ENCODE results near the gene LRRC25. TPM values are rescaled to one million over a fixed set of nuclear protein-coding genes. Genes with fewer than 3 reads are reported as not detected.

Gene LRRC25
- total and polyA plus RNA-seq, 3 experiments from 2014 or later = 0.26 to 0.31 TPM; not detected in 1

DNA sequence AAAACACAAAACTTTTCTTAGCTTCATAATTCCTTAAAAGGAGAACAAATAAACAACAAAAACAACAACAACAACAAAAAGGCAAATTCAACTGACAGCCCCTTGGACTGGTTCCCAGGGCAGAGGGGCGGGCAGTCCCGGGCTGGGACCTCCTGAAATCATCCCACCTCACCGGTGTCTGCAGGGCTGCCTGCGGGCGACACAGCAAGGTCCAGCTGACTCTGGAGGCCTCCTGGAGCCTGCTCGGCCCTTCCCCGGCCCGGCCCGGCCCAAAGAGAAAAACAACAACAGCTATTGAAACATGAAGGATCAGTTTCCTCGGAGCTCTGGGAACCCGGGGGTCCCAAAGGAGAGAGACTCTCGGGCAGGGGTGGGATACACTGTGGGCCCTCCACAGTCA, 45.5 kb upstream of the LRRC25 start:
- CTCF ChIA-PET = interaction anchor here (0.5 to 1.4 kb wide), 3 partner anchors 8 to 151 kb away, joined by 3 to 5 read pairs (median 4); no protein-coding TSS in a partner anchor
- H3K4me1 Mint-ChIP-seq = peaks cover 18 to 38% (median 22%) of the 10 kb centered on the region in 3 donors

DNA sequence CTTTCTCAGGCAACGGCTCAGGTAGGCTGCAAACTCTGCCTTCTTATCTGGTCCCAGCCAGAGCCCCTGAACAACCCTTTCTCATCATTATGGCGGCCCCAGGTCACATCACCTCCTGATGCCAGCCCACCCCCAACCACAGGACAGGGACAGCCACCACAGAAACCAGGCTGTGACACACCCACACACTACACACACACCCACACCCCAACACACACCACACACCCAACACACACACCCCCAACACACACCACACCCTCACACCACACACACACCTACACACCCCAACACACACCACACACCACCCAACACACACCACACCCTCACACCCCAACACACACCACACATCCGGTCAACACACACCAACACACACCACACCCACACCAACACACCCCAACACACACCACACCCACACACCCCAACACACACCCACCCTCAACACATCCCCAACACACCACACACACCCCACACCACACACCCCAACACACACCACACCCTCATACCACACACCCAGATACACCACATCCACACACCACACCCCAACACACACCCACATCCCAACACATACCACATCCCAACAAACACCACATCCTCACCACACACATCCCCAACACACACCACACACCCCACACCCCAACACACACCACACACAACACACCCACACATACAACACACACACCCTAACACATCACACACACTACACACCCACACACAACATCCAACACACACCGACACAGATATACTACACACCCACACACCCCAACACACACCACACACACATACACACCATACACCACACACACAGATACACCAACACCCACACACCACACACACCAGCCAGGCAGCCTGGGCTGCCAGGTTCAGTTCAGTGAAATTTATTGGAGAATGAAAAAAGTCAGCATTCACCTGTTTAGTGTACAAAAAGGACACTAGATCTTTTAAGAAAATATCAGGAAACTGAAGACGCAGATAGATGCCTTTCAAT, 44.7 kb upstream of the LRRC25 start:
- peak overlapping the region in 6 of 7 donors; percentile 36 to 81 (median 60) for H3K4me3 Mint-ChIP-seq
- ChIA-PET POLR2A (no interaction called here), CTCF (interaction anchor here (1.3 to 2.5 kb wide), 3 partner anchors 8 to 10 kb away, joined by 4 to 11 read pairs (median 5); no protein-coding TSS in a partner anchor)
- peak in 4 of 5 donors; percentile 47 to 76 (median 66) for DNase-seq
- H3K36me3 ChIP-seq (ENCODE audit: insufficient read depth, low read length) = peaks cover 15% of the 10 kb centered on the region
- H3K36me3 Mint-ChIP-seq = peaks cover 2 to 41% (median 4%) of the 10 kb centered on the region in 3 donors
- H3K27ac ChIP-seq (ENCODE audit: low read depth, low read length) = peak overlapping the region; percentile 28
- H3K9me3 ChIP-seq (ENCODE audit: low read length) = no peaks in the 10 kb centered on the region
- peaks cover 0 to 4% (median 2%) of the 10 kb centered on the region in 5 donors for H3K9me3 Mint-ChIP-seq
- no peaks in the 10 kb centered on the region for H3K27me3 ChIP-seq (ENCODE audit: insufficient read depth, low read length, poor library complexity, severe bottlenecking)
- H3K4me1 ChIP-seq (ENCODE audit: insufficient read depth, low read length) = peaks cover 19% of the 10 kb centered on the region
- H3K27ac Mint-ChIP-seq = peak overlapping the region; percentile 72 to 94 (median 88)
- H3K4me3 ChIP-seq (ENCODE audit: low read length) = no peak overlapping the region
- H3K27me3 Mint-ChIP-seq = peaks cover 0 to 9% of the 10 kb centered on the region in 2 donors
- peaks cover 19 to 40% (median 22%) of the 10 kb centered on the region in 3 donors for H3K4me1 Mint-ChIP-seq

More for the DNA sequence above, 45.5 kb upstream of the LRRC25 start:
- Mint-ChIP-seq H3K9me3 (peaks cover 0 to 4% (median 2%) of the 10 kb centered on the region in 5 donors), H3K27ac (peak overlapping the region in 5 of 8 donors; percentile 39 to 88 (median 83)), H3K36me3 (peaks cover 2 to 48% (median 4%) of the 10 kb centered on the region in 3 donors), H3K27me3 (peaks cover 0 to 9% of the 10 kb centered on the region in 2 donors), H3K4me3 (peak overlapping the region in 1 of 7 donors; percentile 3)
- POLR2A ChIA-PET = no interaction called here
- H3K27ac ChIP-seq (ENCODE audit: low read depth, low read length) = no peak overlapping the region
- no peak for DNase-seq
- H3K9me3 ChIP-seq (ENCODE audit: low read length) = no peaks in the 10 kb centered on the region
- H3K4me3 ChIP-seq (ENCODE audit: low read length) = no peak overlapping the region
- H3K4me1 ChIP-seq (ENCODE audit: insufficient read depth, low read length) = peaks cover 19% of the 10 kb centered on the region
- no peaks in the 10 kb centered on the region for H3K27me3 ChIP-seq (ENCODE audit: insufficient read depth, low read length, poor library complexity, severe bottlenecking)
- peaks cover 21% of the 10 kb centered on the region for H3K36me3 ChIP-seq (ENCODE audit: insufficient read depth, low read length)

DNA sequence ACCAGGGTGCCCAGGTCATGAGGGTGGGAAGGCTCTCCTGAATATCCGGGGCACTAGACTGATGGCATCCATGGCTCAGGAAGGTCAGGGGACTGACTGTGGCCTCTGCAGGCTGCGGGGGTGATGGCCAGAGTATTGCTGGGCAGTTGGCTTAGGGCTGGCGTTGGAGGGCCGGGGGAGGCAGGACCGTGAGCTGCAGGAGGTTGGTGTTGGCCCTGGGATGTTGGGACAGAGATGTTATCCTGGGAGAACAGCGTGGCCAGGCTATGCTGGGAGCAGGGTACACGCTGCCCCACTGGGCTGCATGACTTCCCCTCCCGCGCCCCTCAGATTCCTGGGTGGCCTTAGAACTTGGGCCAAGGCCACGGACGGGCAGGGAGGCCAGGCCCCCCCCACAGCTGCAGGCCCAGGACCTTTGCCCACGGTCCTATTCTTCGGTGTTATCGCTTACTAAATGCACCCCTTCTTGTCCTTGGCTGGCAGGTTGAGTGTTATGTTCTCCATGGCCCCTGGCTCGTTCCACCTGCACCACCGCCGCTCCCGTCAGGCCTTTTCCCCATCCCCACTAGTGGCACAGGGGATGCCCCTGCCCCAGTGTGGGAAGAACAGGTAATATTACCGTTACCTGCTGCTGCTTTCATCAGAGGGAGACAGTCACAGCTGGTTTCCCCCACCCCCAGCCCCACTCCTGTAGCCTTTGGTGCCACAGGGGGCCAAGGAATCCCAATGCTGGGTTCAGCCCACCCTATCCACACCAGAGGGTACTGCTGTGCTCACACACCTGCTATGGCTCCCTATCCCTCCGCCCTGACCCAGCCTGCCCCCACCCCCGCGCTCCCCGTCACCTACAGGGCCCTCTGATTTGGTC, 43.7 kb upstream of the LRRC25 start:
- Histone ChIP-seq H3K4me3 (ENCODE audit: low read length) (no peak overlapping the region), H3K27me3 (ENCODE audit: insufficient read depth, low read length, poor library complexity, severe bottlenecking) (no peaks in the 10 kb centered on the region), H3K27ac (ENCODE audit: low read depth, low read length) (no peak overlapping the region), H3K9me3 (ENCODE audit: low read length) (no peaks in the 10 kb centered on the region), H3K36me3 (ENCODE audit: insufficient read depth, low read length) (peaks cover 15% of the 10 kb centered on the region), H3K4me1 (ENCODE audit: insufficient read depth, low read length) (peaks cover 25% of the 10 kb centered on the region)
- ChIA-PET POLR2A (interaction anchor here (0.8 kb wide), 1 partner anchor 22 kb away, joined by 3 read pairs; the partner anchor contains the start of gene SSBP4), CTCF (interaction anchor here (0.6 to 2.5 kb wide), 5 partner anchors 9 to 148 kb away, joined by 3 to 11 read pairs (median 6); partner anchors contain the start of gene REX1BD)
- Mint-ChIP-seq H3K27me3 (peaks cover 0 to 9% of the 10 kb centered on the region in 2 donors), H3K4me1 (peaks cover 22 to 47% (median 24%) of the 10 kb centered on the region in 3 donors), H3K36me3 (peaks cover 2 to 33% (median 4%) of the 10 kb centered on the region in 3 donors), H3K4me3 (peak overlapping the region in 1 of 7 donors; percentile 41), H3K9me3 (peaks cover 0 to 4% (median 2%) of the 10 kb centered on the region in 5 donors), H3K27ac (peak overlapping the region; percentile 66 to 90 (median 85))
- DNase-seq = no peak

GRCh38 chr19:18440415-18440877, 43.0 kb upstream of the LRRC25 start:
- Mint-ChIP-seq H3K4me3 (peak overlapping the region in 2 of 7 donors; percentile 41 to 47), H3K27ac (peak overlapping the region in 7 of 8 donors; percentile 45 to 85 (median 75)), H3K4me1 (peaks cover 26 to 51% (median 26%) of the 10 kb centered on the region in 3 donors), H3K36me3 (peaks cover 2 to 28% (median 4%) of the 10 kb centered on the region in 3 donors), H3K27me3 (peaks cover 0 to 9% of the 10 kb centered on the region in 2 donors), H3K9me3 (peaks cover 0 to 4% (median 2%) of the 10 kb centered on the region in 5 donors)
- DNase-seq = no peak
- Histone ChIP-seq H3K9me3 (ENCODE audit: low read length) (no peaks in the 10 kb centered on the region), H3K4me1 (ENCODE audit: insufficient read depth, low read length) (peaks cover 25% of the 10 kb centered on the region), H3K27ac (ENCODE audit: low read depth, low read length) (no peak overlapping the region), H3K4me3 (ENCODE audit: low read length) (no peak overlapping the region), H3K36me3 (ENCODE audit: insufficient read depth, low read length) (peaks cover 8% of the 10 kb centered on the region), H3K27me3 (ENCODE audit: insufficient read depth, low read length, poor library complexity, severe bottlenecking) (no peaks in the 10 kb centered on the region)
- CTCF ChIA-PET = interaction anchor here (0.6 to 2.5 kb wide), 6 partner anchors 10 to 149 kb away, joined by 3 to 11 read pairs (median 6); partner anchors contain the start of gene REX1BD
- POLR2A ChIA-PET = interaction anchor here (0.8 to 2.3 kb wide), 2 partner anchors 11 to 21 kb away, joined by 3 to 10 read pairs; partner anchors contain the start of gene SSBP4

DNA sequence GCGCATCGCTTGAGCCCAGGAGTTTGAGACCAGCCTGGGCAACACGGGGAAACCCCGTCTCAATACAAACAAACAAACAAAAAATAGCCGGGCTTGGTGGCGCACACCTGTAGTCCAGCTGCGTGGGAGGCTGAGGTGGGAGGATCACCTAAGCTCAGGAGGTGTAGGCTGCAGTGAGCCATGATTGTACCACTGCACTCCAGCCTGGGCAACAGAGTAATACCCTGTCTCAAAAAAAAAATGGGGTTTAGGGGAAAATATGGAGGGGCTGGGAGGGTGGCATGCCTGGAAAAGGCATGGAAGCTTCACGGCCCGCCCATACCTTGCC, 42.5 kb upstream of the LRRC25 start:
- H3K4me3 Mint-ChIP-seq = peak overlapping the region in 5 of 7 donors; percentile 0 to 80 (median 53)
- peaks cover 0 to 4% (median 2%) of the 10 kb centered on the region in 5 donors for H3K9me3 Mint-ChIP-seq
- ChIA-PET CTCF (interaction anchor here (1.2 to 2.5 kb wide), 7 partner anchors 10 to 149 kb away, joined by 3 to 11 read pairs (median 5); partner anchors contain the start of genes REX1BD and SSBP4), POLR2A (interaction anchor here (2.3 kb wide), 1 partner anchor 11 kb away, joined by 10 read pairs; no protein-coding TSS in a partner anchor)
- peaks cover 0 to 9% of the 10 kb centered on the region in 2 donors for H3K27me3 Mint-ChIP-seq
- H3K27me3 ChIP-seq (ENCODE audit: insufficient read depth, low read length, poor library complexity, severe bottlenecking) = no peaks in the 10 kb centered on the region
- peaks cover 8% of the 10 kb centered on the region for H3K36me3 ChIP-seq (ENCODE audit: insufficient read depth, low read length)
- no peak overlapping the region for H3K4me3 ChIP-seq (ENCODE audit: low read length)
- H3K36me3 Mint-ChIP-seq = peaks cover 2 to 26% (median 4%) of the 10 kb centered on the region in 3 donors
- DNase-seq = no peak
- H3K27ac Mint-ChIP-seq = peak overlapping the region in 5 of 8 donors; percentile 42 to 85 (median 76)
- no peaks in the 10 kb centered on the region for H3K9me3 ChIP-seq (ENCODE audit: low read length)
- peaks cover 26 to 55% (median 26%) of the 10 kb centered on the region in 3 donors for H3K4me1 Mint-ChIP-seq
- peak overlapping the region; percentile 67 for H3K27ac ChIP-seq (ENCODE audit: low read depth, low read length)
- peaks cover 25% of the 10 kb centered on the region for H3K4me1 ChIP-seq (ENCODE audit: insufficient read depth, low read length)

- Mint-ChIP-seq H3K4me1 (peaks cover 26 to 61% (median 26%) of the 10 kb centered on the region in 3 donors), H3K27me3 (peaks cover 0 to 9% of the 10 kb centered on the region in 2 donors), H3K27ac (peak overlapping the region in 7 of 8 donors; percentile 52 to 91 (median 76)), H3K36me3 (peaks cover 2 to 27% (median 4%) of the 10 kb centered on the region in 3 donors), H3K4me3 (peak overlapping the region; percentile 15 to 87 (median 54)), H3K9me3 (peaks cover 0 to 4% (median 2%) of the 10 kb centered on the region in 5 donors)
- ChIA-PET CTCF (interaction anchor here (1.0 to 2.5 kb wide), 7 partner anchors 11 to 150 kb away, joined by 3 to 11 read pairs (median 3); partner anchors contain the start of genes REX1BD and SSBP4), POLR2A (interaction anchor here (1.7 to 2.3 kb wide), 2 partner anchors 10 to 20 kb away, joined by 7 to 10 read pairs; partner anchors contain the start of gene SSBP4)
- Histone ChIP-seq H3K9me3 (ENCODE audit: low read length) (no peaks in the 10 kb centered on the region), H3K36me3 (ENCODE audit: insufficient read depth, low read length) (peaks cover 6% of the 10 kb centered on the region), H3K27me3 (ENCODE audit: insufficient read depth, low read length, poor library complexity, severe bottlenecking) (no peaks in the 10 kb centered on the region), H3K4me1 (ENCODE audit: insufficient read depth, low read length) (peaks cover 25% of the 10 kb centered on the region), H3K4me3 (ENCODE audit: low read length) (no peak overlapping the region), H3K27ac (ENCODE audit: low read depth, low read length) (peak overlapping the region; percentile 67)
- DNase-seq = no peak
These were observed 41.8 kb upstream of the LRRC25 start for GRCh38 chr19:18439025-18439909.

Data from CD8-positive, alpha-beta memory T cell (primary cell).